AG04449 (cell line): ENCODE data around the gene FAM111B.
"Not testable (repeated sequence)": the region's sequence is repeated elsewhere in the genome, so short reads cannot be mapped to it uniquely, and the experiment has no call there.

ENCODE experiments used
- CTCF ChIA-PET: fragments of 350-600 bp; formaldehyde crosslinking; extraction: SDS; loops from one replicate; lab custom pipeline; 2021; ENCODE audit warnings: antibody characterized with exemption; lab: Yijun Ruan, JAX
- POLR2A ChIA-PET: fragments of 400-600, 350-600 bp; formaldehyde crosslinking; extraction: SDS; loops from one replicate; lab custom pipeline; 2020; ENCODE audit warnings: antibody characterized with exemption, inconsistent platforms; lab: Yijun Ruan, JAX
- DNase-seq: peaks from one replicate; pipeline ENCODE4 v3.0.0-alpha.2; 2010; ENCODE audit warnings: low read depth, low spot score
- H3K4me3 ChIP-seq: 2 replicates; pipeline ENCODE4 v1.5.1; 2011; ENCODE audit warnings: low read depth, mild to moderate bottlenecking, control low read depth, low read length
- CTCF ChIP-seq: IDR thresholded peaks from one replicate; pipeline ENCODE4 v1.5.1; 2011; ENCODE audit warnings: mild to moderate bottlenecking, moderate library complexity, low read length, control low read depth, inconsistent platforms; ENCODE audit not compliant: insufficient read depth; ENCODE audit errors: missing control alignments

The FAM111B gene

GRCh38 chr11:59106363-59107336, at the start of gene FAM111B:
FAM111B (plus strand) TSS chr11:59107237; CDS start chr11:59109626, 2,389 bp downstream.
- H3K4me3 ChIP-seq = peak within 1 kb of the TSS; percentile 68
- POLR2A ChIA-PET = no interaction called here
- CTCF ChIA-PET = interaction anchor here (0.7 to 7.2 kb wide), 14 partner anchors 9 to 65 kb away, joined by 3 to 57 read pairs (median 4); partner anchors contain the start of gene DTX4
- peak; percentile 47 for DNase-seq
- TF ChIP-seq CTCF = peak; percentile 23

- CTCF ChIA-PET = interaction anchor here (0.6 to 2.9 kb wide), 24 partner anchors 9 to 481 kb away, joined by 3 to 17 read pairs (median 5); partner anchors contain the start of gene FAM111B
- peak; percentile 37 for DNase-seq
- POLR2A ChIA-PET = not testable (repeated sequence)
- peak overlapping the region; percentile 29; the same call in 1 of the 2 replicates for H3K4me3 ChIP-seq
- TF ChIP-seq CTCF = peak; percentile 80
Measured at GRCh38 chr11:59058120-59059033, 48.7 kb upstream of the FAM111B start.

GRCh38 chr11:59060096-59060495, 46.9 kb upstream of the FAM111B start:
- H3K4me3 ChIP-seq, DNase-seq, POLR2A ChIA-PET: not testable (repeated sequence)
- CTCF ChIA-PET = interaction anchor here (1.0 to 1.4 kb wide), 2 partner anchors 76 to 211 kb away, joined by 3 read pairs; no protein-coding TSS in a partner anchor

GRCh38 chr11:59062602-59063529, 44.2 kb upstream of the FAM111B start:
- DNase-seq = no peak
- no peak overlapping the region for H3K4me3 ChIP-seq
- ChIA-PET CTCF (interaction anchor here (1.3 kb wide), 1 partner anchor 10 kb away, joined by 3 read pairs; no protein-coding TSS in a partner anchor), POLR2A (no interaction called here)
- no peak for TF ChIP-seq CTCF

GRCh38 chr11:59063996-59064727, 42.9 kb upstream of the FAM111B start:
- H3K4me3 ChIP-seq, DNase-seq, POLR2A ChIA-PET: not testable (repeated sequence)
- CTCF ChIA-PET = interaction anchor here (0.8 to 1.3 kb wide), 2 partner anchors 9 to 10 kb away, joined by 3 read pairs; no protein-coding TSS in a partner anchor

GRCh38 chr11:59069087-59069486, 38.0 kb upstream of the FAM111B start:
- ChIA-PET POLR2A (no interaction called here), CTCF (no interaction called here)
- no peak for TF ChIP-seq CTCF
- no peak overlapping the region for H3K4me3 ChIP-seq
- no peak for DNase-seq
